Thyroid gland (tissue), 4 donors: Measurements from ENCODE around the gene FAM210A.

Experiments
- POLR2A ChIP-seq, 2 donors: fragments of 450-650 bp; IDR thresholded peaks; one replicate each; pipeline ENCODE4 v1.6.1; 2017; ENCODE audit warnings: antibody characterized with exemption in 2 of 2, mild to moderate bottlenecking in 2 of 2, moderate library complexity in 1 of 2
- TF ChIP-seq, protein P1 (sequence below), 6 experiments: fragments of 200-600 bp in 3 of 6; fragments of 450-650 bp in 3 of 6; sonication (generic) in 3 of 6; IDR thresholded peaks; one replicate each; pipeline ENCODE4 v1.5.1; 2016 to 2019; ENCODE audit warnings: antibody characterized with exemption in 6 of 6, mild to moderate bottlenecking in 2 of 6, inconsistent platforms in 1 of 6, moderate library complexity in 1 of 6

DNA sequence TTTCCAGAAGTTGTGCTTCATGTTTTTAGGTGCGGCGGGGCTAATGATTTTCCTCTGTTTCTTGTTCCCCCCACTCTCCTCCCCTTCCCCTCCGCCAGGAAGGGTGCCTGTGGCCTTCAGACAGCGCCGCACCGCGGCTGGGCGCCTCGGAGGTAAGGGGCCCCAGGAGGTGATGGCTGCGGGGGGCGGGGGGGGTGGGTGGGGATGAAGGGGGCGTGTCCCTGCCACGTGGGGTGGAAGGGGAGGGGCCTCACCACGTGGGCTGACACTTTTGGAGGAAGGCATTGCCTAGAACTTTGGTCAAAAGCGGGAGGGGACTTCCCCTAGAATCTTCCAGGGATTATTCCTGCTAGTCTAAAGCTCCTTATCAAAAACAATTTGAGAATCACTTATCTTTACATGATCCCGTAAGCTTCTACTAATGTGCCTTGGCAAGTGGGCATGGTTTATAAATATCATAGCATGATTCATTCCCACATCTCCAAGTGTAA lies 83.1 kb downstream of the FAM210A start:
- TF ChIP-seq, protein P1, sequence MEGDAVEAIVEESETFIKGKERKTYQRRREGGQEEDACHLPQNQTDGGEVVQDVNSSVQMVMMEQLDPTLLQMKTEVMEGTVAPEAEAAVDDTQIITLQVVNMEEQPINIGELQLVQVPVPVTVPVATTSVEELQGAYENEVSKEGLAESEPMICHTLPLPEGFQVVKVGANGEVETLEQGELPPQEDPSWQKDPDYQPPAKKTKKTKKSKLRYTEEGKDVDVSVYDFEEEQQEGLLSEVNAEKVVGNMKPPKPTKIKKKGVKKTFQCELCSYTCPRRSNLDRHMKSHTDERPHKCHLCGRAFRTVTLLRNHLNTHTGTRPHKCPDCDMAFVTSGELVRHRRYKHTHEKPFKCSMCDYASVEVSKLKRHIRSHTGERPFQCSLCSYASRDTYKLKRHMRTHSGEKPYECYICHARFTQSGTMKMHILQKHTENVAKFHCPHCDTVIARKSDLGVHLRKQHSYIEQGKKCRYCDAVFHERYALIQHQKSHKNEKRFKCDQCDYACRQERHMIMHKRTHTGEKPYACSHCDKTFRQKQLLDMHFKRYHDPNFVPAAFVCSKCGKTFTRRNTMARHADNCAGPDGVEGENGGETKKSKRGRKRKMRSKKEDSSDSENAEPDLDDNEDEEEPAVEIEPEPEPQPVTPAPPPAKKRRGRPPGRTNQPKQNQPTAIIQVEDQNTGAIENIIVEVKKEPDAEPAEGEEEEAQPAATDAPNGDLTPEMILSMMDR (IDR thresholded peaks at IDR 0.05), result no peak
- TF ChIP-seq POLR2A (IDR thresholded peaks at IDR 0.05), result no peak
